Measurements from ENCODE around the gene TAT. TPM values are rescaled to one million over a fixed set of nuclear protein-coding genes. Genes with fewer than 3 reads are reported as not detected.
A peak's percentile ranks its signal among the peaks of the same experiment; 100 is the strongest.
"Not testable (repeated sequence)": the region's sequence is repeated elsewhere in the genome, so short reads cannot be mapped to it uniquely, and the experiment has no call there.

The TAT gene
- polyA plus RNA-seq, 3 donors, result 0.04 to 0.11 (median 0.06) TPM

DNA sequence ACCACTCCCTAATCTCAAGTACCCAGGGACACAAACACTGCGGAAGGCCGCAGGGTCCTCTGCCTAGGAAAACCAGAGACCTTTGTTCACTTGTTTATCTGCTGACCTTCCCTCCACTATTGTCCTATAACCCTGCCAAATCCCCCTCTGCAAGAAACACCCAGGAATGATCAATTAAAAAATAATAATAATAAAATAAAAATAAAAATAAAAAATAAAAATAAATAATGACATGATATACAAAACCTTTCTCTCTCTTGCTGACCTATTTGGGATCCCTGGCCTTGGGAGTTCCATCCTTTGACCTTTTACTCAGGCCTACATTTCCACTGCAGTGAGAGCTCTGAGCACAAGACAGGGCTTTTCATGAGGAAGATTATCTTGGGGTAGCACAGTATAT lies 13.2 kb upstream of the TAT start:
- not testable (repeated sequence) for DNase-seq (ENCODE audit: extremely low read depth in 1 of 11, low read depth in 9 of 11, low spot score in 4 of 11)

DNA sequence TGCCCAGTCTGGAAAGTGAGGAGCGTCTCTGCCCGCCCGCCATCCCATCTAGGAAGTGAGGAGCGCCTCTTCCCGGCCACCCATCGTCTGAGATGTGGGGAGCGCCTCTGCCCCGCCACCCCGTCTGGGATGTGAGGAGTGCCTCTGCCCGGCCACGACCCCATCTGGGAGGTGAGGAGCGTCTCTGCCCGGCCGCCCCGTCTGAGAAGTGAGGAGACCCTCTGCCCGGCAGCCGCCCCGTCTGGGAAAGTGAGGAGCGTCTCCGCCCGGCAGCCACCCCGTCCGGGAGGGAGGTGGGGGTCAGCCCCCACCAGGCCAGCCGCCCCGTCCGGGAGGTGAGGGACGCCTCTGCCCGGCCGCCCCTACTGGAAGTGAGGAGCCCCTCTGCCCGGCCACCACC lies 12.4 kb upstream of the TAT start:
- not testable (repeated sequence) for DNase-seq (ENCODE audit: extremely low read depth in 1 of 11, low read depth in 9 of 11, low spot score in 4 of 11)

DNA sequence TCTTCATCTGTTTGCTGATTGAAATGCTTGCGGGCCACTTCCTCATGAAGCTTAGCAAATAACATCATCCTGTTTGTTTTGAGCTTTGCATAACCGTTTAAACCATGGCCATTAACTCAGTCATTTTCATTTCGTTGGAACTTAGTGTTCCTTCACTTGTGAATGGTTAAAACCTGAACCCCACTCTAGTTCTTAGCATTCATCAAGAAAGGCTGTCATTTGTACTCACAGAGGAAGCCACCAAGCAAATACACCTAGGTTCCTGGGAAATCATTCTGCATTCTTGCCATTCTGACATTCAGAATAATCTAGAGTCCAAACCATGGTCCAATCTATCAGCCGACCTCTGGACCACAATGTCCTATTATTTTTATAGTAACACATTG lies 8.4 kb upstream of the TAT start:
- DNase-seq (ENCODE audit: extremely low read depth in 1 of 11, low read depth in 9 of 11, low spot score in 4 of 11), result no peak

DNA sequence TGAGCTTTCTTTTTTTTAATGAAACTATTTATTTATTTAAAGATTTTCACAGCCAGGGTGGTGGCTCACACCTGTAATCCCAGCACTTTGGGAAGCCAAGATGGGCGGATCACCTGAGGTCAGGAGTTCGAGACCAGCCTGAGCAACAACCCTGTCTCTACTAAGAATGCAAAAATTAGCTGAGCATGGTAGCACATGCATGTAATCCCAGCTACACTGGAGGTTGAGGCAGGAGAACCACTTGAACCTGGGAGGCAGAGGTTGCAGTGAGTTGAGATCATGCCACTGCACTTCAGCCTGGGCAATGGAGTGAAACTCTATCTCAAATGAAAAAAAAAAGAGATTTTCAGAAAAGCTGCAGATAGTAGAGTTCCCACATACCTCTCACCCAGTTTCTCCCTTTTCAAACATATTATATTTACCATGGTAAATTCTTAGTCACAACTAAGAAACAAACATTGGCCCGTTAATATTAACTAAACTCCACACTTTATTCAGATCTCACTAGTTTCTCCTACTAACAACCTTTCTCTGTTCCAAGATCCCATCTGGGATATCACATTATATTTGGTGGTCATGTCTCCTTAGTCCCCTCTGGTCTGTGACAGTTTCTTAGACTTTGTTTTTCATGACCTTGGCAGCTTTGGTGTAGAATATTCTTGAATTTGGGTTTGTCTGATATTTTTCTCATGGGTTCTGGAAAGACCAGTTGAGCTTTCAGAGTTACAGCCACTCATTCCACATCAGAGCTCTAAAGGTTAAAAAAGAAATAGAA lies 7.8 kb upstream of the TAT start:
- no peak for DNase-seq (ENCODE audit: extremely low read depth in 1 of 11, low read depth in 9 of 11, low spot score in 4 of 11)

DNA sequence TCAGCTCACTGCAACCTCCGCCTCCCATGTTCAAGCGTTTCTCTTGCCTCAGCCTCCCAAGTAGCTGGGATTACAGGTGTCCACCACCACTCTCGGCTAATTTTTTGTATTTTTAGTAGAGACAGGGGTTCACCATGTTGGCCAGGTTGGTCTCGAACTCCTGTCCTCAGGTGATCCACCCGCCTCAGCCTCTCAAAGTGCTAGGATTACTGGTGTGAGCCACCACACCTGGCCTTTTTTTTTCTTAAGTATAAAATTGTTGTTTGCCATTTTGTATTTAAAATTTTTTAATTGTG lies 5.6 kb upstream of the TAT start:
- DNase-seq (ENCODE audit: extremely low read depth in 1 of 11, low read depth in 9 of 11, low spot score in 4 of 11), result not testable (repeated sequence)

DNA sequence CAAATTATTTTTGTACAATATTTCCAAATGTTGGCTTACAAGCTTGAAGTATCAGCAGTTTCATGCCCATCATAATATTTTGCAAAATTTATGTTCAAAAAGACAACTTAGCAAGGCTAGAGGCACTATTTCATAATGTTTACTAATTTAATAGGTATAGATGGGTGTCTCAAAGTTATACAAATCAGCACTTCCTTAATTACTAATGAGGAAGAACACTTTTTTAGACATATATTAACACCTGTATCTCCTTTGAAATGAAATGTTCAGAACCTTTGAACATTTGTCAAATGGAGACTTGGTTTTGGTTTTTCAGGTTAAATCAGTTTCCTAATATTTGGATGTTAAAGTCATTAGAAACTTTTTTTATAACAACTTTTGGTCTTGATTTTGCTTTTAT lies 2.2 kb downstream of the TAT start:
- DNase-seq (ENCODE audit: extremely low read depth in 1 of 11, low read depth in 9 of 11, low spot score in 4 of 11), result no peak

DNA sequence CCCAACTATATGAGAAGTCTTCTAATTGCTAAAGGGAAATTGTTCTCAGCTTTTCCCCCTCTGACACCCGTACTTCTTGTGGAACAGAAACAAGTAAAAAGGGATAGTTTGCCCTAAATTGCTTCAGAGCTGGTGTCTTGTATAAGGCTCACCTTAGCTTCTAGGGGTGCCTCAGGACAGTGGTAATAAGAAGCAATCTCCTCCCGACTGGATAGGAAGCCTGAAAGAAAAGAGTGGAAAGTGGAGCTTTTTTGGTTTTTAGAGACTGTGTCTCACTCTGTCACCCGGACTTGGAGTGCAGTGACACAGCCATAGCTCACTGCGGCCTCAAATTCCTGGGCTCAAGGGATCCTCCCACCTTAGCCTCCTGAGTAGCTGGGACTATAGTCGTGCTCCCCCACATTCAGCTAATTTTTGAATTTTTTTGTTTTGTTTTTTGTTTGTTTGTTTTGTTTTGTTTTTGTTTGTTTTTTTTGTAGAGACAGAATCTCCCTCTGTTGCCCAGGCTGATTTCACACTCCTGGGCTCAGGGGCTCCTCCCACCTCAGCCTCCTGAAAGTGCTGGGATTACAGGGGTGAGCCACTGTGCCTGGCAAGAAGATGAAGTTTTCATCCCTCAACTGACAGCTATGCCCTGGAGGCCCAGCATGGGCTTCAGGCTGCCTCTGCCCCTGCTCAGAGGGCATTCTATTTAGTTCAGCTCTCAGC lies 3.4 kb downstream of the TAT start:
- no peak for DNase-seq (ENCODE audit: extremely low read depth in 1 of 11, low read depth in 9 of 11, low spot score in 4 of 11)

DNA sequence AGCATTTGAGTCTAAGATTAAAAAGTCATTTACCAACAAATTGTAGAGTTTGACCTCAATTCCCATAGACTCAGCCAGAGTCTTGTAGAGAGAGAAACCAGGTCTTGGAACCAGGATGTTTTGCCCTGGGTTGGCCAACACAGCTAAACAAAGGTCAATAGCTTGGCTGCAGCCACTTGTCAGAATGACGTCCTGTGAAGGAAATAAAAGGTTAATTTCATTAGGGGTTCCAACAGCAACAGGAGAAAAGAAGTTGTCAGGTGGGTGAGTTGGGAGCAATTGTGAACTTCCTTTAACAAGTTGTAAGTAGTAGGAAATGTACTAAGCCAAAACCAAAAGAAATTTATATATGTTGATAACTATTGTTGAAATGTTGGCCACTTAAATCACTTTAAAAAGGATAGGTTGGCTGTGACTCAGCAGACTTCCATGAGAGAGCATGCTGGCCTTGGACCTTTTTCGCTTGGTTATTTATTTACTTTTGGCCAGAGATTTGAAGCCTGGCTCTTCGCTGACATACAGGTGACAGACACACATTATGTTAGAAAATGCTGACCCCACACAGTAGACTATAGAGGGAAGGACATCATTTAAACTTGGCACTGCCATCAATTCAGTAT lies 4.3 kb downstream of the TAT start:
- DNase-seq (ENCODE audit: extremely low read depth in 1 of 11, low read depth in 9 of 11, low spot score in 4 of 11), result no peak

DNA sequence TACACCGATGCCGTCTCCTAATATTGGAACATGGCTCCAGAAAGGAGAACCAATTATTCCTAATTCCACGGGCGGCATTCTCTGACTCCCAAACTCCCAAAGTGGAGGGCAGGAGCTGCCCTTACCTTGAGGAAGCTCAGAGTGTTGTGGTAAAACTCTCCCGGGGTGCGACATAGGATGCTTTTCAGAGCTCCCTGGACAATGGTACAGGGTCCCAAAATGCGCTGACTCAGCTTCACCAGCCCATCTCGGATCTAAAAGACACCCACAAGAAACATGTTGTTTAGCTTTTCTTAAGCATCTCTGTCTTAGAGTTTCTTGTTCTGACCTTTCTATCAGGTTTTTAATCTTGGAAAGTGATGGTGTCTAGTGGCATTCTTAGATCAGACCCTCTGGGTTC lies 6.7 kb downstream of the TAT start:
- DNase-seq (ENCODE audit: extremely low read depth in 1 of 11, low read depth in 9 of 11, low spot score in 4 of 11), result no peak

DNA sequence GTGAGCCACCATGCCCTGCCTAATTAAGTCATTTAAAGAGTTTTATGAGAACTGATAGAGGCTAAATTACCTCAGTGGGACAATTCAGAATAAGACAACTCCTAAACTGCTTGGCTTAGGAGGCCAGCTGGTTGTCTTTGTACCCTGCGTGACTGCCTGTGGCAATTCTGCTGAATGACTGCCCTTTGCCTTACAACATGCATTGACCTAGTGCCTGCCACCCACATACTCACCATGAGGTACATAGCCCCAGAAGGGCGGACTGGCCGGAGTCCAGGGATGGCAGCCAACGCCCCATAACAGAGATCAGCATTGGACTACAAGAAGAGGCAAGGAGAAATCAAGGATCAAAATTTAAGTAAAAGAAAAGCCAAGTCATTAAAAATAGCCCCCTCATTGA lies 7.3 kb downstream of the TAT start:
- DNase-seq (ENCODE audit: extremely low read depth in 1 of 11, low read depth in 9 of 11, low spot score in 4 of 11), result no peak

DNA sequence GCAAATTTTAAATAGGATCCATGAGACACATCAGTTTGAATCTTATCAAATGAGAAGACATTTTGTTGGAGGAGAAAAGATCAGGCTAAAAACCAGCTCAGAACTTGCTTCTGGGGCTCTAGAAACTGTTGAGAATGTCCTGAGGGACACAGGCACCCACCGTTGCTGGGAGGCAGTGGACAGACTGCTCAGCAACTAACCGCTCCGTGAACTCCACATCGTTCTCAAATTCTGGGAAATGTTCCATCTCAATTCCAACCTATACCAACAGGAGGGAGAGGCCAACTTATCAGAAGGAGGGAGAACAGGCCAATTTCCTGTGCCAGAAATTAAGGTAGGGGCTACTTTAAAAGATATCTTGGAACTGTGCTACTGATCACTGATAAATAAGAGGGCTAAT lies 8.3 kb downstream of the TAT start:
- no peak for DNase-seq (ENCODE audit: extremely low read depth in 1 of 11, low read depth in 9 of 11, low spot score in 4 of 11)

DNA sequence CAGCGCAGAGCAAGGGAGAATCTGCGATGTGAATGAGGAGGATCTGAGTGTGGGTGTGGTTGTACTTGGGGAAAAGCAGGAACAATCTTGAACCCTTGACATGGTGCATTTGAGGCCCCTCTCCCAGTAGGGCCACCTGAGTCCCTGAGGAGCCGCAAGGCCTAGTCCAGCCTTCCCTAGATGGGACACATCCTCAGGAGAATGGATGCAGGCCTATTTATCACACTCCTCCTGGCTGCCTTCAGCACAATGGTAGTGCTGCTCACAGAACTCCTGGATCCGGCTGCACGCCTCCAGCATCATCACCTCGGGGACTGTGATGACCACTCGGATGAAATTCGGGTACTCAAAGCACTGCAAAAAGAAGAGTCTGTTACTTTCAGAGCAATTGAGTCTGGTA lies 9.0 kb downstream of the TAT start:
- DNase-seq (ENCODE audit: extremely low read depth in 1 of 11, low read depth in 9 of 11, low spot score in 4 of 11), result no peak

DNA sequence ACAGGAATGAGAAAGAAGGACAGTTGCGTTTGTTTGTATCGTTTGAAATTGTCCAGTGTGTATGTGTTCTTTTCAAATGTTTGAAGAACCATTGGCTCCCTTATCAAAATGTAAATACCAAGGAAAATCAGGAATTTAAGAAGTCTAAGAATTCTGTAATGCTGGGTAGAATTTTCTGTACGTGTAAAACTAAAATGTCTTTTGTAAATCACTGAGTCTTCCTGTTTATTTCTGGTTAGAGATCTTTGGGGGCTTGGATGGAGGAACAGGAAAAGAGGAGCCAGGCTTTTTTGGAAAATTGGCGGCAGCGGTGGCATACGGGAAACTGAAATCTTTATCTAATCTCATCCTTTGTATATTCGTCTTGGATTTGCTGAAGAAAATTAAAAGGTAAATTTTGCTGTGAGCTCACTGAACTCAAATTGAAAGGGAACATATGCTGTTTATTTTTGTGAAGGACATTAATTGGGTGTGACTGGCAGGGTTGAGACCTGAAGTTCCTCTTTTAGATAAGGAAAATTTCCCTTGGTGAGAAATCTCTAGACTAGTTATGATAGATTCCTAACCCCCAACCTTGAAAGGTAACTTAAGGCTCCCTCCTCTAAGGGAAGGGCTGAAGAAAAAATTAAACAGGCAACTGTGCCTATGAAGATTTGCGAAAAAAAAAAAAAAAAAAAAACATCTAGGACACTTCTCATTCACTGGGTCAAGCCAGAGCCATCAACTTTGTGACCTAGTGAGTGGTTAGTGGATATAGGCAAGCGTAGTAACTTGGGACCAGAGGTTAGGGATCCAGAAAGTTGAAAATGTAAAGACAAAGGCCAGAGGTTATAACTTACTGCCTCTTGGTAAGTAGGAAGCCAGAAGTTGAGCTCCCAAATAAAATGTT lies 10.8 kb downstream of the TAT start:
- no peak for DNase-seq (ENCODE audit: extremely low read depth in 1 of 11, low read depth in 9 of 11, low spot score in 4 of 11)

DNA sequence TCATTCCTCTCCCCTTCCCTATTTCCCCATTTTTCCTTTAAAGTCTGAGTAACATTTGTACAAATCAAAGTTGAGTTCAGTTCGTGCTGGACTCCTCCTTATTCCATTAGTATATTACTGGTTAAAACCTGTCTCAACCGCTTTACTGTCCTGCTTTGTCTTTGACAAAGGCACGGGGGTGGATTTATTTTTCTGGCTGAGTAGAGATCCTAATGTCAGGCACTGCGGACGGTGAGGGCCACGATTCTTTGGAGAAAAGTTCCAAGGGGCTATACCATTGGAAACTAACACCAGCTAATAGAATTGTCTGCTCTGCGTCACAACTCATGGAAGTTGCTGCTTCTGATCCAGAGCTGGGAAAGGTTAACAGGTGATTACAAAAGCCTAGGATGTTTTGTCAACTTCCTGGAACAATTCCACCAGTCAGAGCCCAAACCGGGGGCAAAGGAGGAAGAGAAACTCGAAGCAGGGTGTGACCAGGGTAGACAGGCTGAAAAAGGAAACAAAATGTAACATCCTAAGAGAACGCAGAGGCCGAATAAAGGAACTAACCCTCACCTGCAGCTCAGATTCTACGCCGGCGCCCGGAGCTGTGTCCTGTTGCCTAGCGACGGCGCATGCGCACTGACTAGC lies 12.4 kb downstream of the TAT start:
- DNase-seq (ENCODE audit: extremely low read depth in 1 of 11, low read depth in 9 of 11, low spot score in 4 of 11), result peak in 4 of 11 donors; percentile 14 to 29 (median 18)

DNA sequence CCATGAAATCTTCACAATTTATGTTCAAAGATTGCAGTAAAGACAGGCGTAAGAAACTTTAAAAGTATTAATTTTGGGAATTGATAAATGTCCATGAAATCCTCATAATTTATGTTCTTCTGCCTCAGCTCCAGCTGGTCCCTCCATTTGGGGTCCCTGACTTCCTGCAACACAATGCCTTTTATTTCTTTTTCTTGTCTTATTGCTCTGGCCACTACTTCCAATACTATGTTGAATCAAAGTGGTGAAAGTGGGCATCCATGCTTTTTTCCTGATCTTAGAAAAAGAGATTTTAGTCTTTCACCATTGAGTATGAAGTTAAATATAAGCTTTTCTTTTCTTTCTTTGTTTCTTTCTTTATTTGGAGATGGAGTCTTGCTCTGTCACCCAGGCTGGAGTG lies 14.3 kb downstream of the TAT start:
- no peak for DNase-seq (ENCODE audit: extremely low read depth in 1 of 11, low read depth in 9 of 11, low spot score in 4 of 11)

DNA sequence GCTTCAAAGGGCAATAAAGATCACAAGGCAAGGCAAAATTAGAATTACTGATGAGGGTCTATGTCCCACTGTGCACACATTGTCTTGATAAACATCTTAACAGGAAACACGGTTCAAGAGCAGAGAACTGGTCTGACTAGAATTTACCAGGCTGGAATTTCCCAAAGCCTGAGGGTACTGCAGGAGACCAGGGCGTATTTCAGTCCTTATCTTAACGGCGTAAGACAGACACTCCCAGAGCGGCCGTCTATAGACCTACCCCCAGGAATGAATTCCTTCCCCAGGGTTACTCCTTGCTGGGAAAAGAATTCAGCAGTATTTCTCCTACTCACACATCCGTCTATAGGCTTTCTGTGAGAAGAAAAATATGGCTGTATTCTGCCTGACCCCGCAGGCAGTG lies 15.0 kb downstream of the TAT start:
- not testable (repeated sequence) for DNase-seq (ENCODE audit: extremely low read depth in 1 of 11, low read depth in 9 of 11, low spot score in 4 of 11)

DNA sequence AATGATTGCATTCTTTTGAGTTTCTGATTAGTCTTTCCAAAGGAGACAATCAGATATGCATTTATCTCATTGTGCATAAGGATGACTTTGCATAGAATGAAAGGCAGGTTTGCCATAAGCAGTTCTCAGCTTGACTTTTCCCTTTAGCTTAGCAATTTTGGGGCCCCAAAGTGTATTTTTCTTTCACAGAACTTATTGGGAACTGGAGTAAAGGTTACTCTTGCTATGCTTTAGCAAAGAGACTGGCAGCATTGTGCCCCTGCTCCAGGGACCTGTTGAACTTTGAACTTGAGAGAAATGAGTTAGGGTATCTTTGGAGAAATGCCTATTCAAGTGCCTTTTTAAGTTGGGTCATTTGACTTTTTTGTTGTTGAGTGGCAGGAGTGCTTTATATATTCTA lies 17.0 kb downstream of the TAT start:
- no peak for DNase-seq (ENCODE audit: extremely low read depth in 1 of 11, low read depth in 9 of 11, low spot score in 4 of 11)

DNA sequence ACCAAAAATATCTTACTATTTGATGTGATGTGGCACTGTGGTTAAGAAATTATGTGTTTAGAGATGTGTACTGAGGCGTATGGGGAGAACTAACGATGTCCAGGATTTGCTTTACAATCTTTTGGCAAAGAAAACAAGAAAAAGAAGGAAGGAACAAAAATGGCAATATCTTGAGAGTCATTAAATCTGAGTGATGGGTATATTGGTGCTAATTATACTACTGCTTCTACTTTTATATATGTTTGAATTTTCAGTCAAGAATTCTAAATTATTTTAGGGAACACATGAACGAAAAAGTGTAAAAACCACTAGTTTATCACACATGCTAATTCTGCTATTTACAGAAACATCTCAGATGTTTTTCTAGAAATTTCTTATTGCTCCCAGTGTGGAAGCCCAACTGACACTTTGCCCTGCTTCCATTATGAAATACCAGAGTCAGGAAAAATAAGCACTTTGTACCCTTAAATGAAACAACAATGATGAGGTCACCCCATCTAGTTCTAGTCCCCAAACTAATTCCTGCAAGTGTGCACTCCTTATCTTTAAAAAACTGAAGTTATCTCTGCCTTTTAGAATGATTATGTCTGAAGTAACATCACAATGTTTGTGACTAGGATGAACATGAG lies 18.8 kb downstream of the TAT start:
- no peak for DNase-seq (ENCODE audit: extremely low read depth in 1 of 11, low read depth in 9 of 11, low spot score in 4 of 11)

DNA sequence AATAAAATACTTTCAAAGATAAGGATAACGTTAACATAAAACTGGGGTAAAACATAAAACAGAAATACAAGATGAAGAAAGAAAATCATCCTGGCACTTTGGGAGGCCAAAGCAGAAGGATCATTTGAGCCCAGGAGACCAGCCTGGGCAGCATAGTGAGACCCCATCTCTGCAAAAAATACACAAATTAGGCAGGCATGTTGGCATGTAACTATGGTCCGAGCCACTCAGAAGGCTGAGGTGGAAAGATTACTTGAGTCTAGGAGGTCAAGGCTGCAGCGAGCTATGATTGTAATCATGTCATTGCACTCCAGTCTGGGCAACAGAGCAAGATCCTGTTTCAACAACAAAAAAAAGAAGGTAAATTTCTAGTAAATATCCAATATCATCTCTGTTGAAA lies 19.6 kb downstream of the TAT start:
- no peak for DNase-seq (ENCODE audit: extremely low read depth in 1 of 11, low read depth in 9 of 11, low spot score in 4 of 11)
